GM12878 (cell line): Measurements from ENCODE around the gene EBF3. TPM values are rescaled to one million over a fixed set of nuclear protein-coding genes. Genes with fewer than 3 reads are reported as not detected.

Experiments used
- ATAC-seq: fragments of 200-7000 bp; cut with Tn5 transposase; 3 replicates; pipeline ENCODE4 v1.9.1; 2020; ENCODE audit warnings: mild to moderate bottlenecking, moderate library complexity
- BruUV-seq: library from RNA; stranded (reverse); fragments of 400-500 nt; replicated peaks from 2 replicates; lab custom pipeline; 2021; lab: Mats Ljungman, UMichigan
- CTCF ChIA-PET: fragments of 300-600 bp; sonication (Branson Sonifier 250); formaldehyde crosslinking; extraction: SDS; loops from one replicate; lab custom pipeline; 2021; ENCODE audit warnings: inconsistent platforms; lab: Yijun Ruan, JAX
- POLR2A ChIA-PET: fragments of 350-600 bp; formaldehyde crosslinking; extraction: SDS; loops from one replicate; lab custom pipeline; 2021; ENCODE audit warnings: inconsistent platforms; lab: Charles Lee
- RAD21 ChIA-PET: fragments of 300-600 bp; sonication (Branson Sonifier 250); formaldehyde crosslinking; loops from one replicate; lab custom pipeline; 2023; ENCODE audit warnings: antibody characterized with exemption; ENCODE audit not compliant: unreplicated experiment; lab: Charles Lee
- SMC1A ChIA-PET: fragments of 300-600 bp; sonication (Branson Sonifier 250); formaldehyde crosslinking; loops from one replicate; lab custom pipeline; 2023; ENCODE audit not compliant: unreplicated experiment, uncharacterized antibody; lab: Charles Lee
- DNase-seq: peaks from one replicate; pipeline ENCODE4 v3.0.0-alpha.2; 2011; ENCODE audit warnings: low read depth, low spot score
- FAIRE-seq: peaks from 3 replicates; lab custom pipeline; 2011; peaks lifted over from hg19 to GRCh38; lab: Jason Lieb, UNC
- H2AFZ ChIP-seq: 2 replicates; pipeline ENCODE4 v1.6.0; 2011; ENCODE audit warnings: low read depth, low read length, control low read depth; ENCODE audit not compliant: control insufficient read depth
- H3K27ac ChIP-seq: 2 replicates; pipeline ENCODE4 v1.5.1; 2011; ENCODE audit warnings: control low read depth; ENCODE audit not compliant: control insufficient read depth, insufficient read depth
- H3K27me3 ChIP-seq, 2 experiments: replicated peaks in 1 of 2; 2 replicates each; pipeline versions ENCODE4 v1.6.0 to v1.6.1; 2011; ENCODE audit warnings: low read length in 1 of 2; ENCODE audit not compliant: control insufficient read depth in 2 of 2, insufficient read depth in 2 of 2
- H3K36me3 ChIP-seq, 2 experiments: 2 replicates each; pipeline ENCODE4 v1.5.1; 2011; ENCODE audit warnings: low read length in 1 of 2; ENCODE audit not compliant: control insufficient read depth in 2 of 2, insufficient read depth in 2 of 2
- H3K4me1 ChIP-seq: 2 replicates; pipeline ENCODE4 v1.6.1; 2011; ENCODE audit warnings: mild to moderate bottlenecking, low read length, moderate library complexity, mixed read lengths; ENCODE audit not compliant: control insufficient read depth, insufficient read depth
- H3K4me2 ChIP-seq: 2 replicates; pipeline ENCODE4 v1.6.0; 2011; ENCODE audit warnings: control low read depth; ENCODE audit not compliant: control insufficient read depth, insufficient read depth
- H3K4me3 ChIP-seq: fragments of 200-600 bp; sonication (generic); 2 replicates; pipeline ENCODE4 v1.5.1; 2016
- H3K79me2 ChIP-seq: 2 replicates; pipeline ENCODE4 v1.6.0; 2011; ENCODE audit warnings: low read length; ENCODE audit not compliant: control insufficient read depth, insufficient read depth
- H3K9ac ChIP-seq: 2 replicates; pipeline ENCODE4 v1.8.0; 2011; ENCODE audit warnings: low read length, control low read depth, mixed read lengths; ENCODE audit not compliant: control insufficient read depth, insufficient read depth
- H3K9me3 ChIP-seq: replicated peaks from 3 replicates; pipeline ENCODE4 v1.5.1; 2011; ENCODE audit warnings: mild to moderate bottlenecking, low read length; ENCODE audit not compliant: control insufficient read depth, insufficient read depth
- H4K20me1 ChIP-seq: 2 replicates; pipeline ENCODE4 v1.6.0; 2011; ENCODE audit not compliant: control insufficient read depth, insufficient read depth
- CREM ChIP-seq: IDR thresholded peaks from 2 replicates; pipeline ENCODE4 v1.6.1; 2014; ENCODE audit warnings: antibody characterized with exemption, low read depth
- IRF4 ChIP-seq: IDR thresholded peaks from 2 replicates; pipeline ENCODE4 v1.6.1; 2011; ENCODE audit warnings: low read depth, low read length
- MAX ChIP-seq: IDR thresholded peaks from 2 replicates; pipeline ENCODE4 v1.6.1; 2012; ENCODE audit warnings: low read depth, low read length, improper control_type of control experiment
- MEF2B ChIP-seq: fragments of 450-650 bp; IDR thresholded peaks from 2 replicates; pipeline ENCODE4 v1.6.1; 2018; ENCODE audit warnings: mild to moderate bottlenecking, moderate library complexity; ENCODE audit not compliant: partially characterized antibody, poor library complexity, severe bottlenecking
- MTA3 ChIP-seq: IDR thresholded peaks from 2 replicates; pipeline ENCODE4 v1.6.1; 2012; ENCODE audit warnings: low read length, inconsistent platforms, borderline replicate concordance
- NBN ChIP-seq: fragments of 450-650 bp; IDR thresholded peaks from 2 replicates; pipeline ENCODE4 v1.6.1; 2016
- USF1 ChIP-seq: IDR thresholded peaks from 2 replicates; pipeline ENCODE4 v1.6.1; 2011; ENCODE audit warnings: borderline replicate concordance, low read depth, mild to moderate bottlenecking, moderate library complexity, mixed read lengths, low read length; ENCODE audit not compliant: insufficient read depth; ENCODE audit errors: extremely low read length
- ZBED1 ChIP-seq: IDR thresholded peaks from 2 replicates; pipeline ENCODE4 v1.6.1; 2016; ENCODE audit warnings: borderline replicate concordance
- ZNF274 ChIP-seq: IDR thresholded peaks from one replicate; pipeline ENCODE4 v1.8.0; 2011; ENCODE audit not compliant: insufficient read length, insufficient read depth
- WGBS: methylation state at CpG from one replicate; pipeline ENCODE4 v1.1.6; 2016; ENCODE audit warnings: low lambda C conversion rate; ENCODE audit not compliant: insufficient replicate concordance, insufficient coverage; ENCODE audit errors: missing lambda C conversion rate; 5-methylcytosine and 5-hydroxymethylcytosine counted together
- in situ Hi-C: fragments of 300-500 bp; cut with MboI; formaldehyde crosslinking; loops from 9 replicates; pipeline ENCODE4 v1.14.3; 2018; ENCODE audit warnings: mixed read lengths
- intact Hi-C: fragments of 100-400 bp; cut with micrococcal nuclease; formaldehyde crosslinking; loops from one replicate; pipeline ENCODE4 v1.14.2; 2022; ENCODE audit not compliant: unreplicated experiment
- polyA plus RNA-seq, 11 experiments: library from polyadenylated mRNA; depleted of rRNA in 4 of 11; unstranded in 6 of 11; stranded (reverse) in 5 of 11; fragments of >200 nt; fragmentation: Nextera tagmentation in 4 of 11; fragmentation: Illumina TruSeq in 1 of 11; extraction: Ambion mirVana in 4 of 11; extraction: Trizol in 1 of 11; gene quantifications; 1 replicate in 1 of 11; 2 replicates in 10 of 11; pipeline versions ENCODE4 v1.2.1 to v1.2.3, GENCODE V29; 2011 to 2016; ENCODE audit warnings: inconsistent platforms in 2 of 11, missing spikeins in 2 of 11, low read depth in 1 of 11
- total RNA-seq, 4 experiments: library from RNA; depleted of rRNA in 3 of 4; stranded (reverse); fragments of >200 nt in 3 of 4; fragmentation: Illumina TruSeq in 1 of 4; extraction: Trizol in 1 of 4; gene quantifications; 2 replicates each; pipeline versions ENCODE4 v1.2.1 to v1.2.3, GENCODE V29; 2013 to 2021
- TF ChIP-seq, protein P1 (sequence below): fragments of 450-650 bp; IDR thresholded peaks from 2 replicates; pipeline ENCODE4 v1.6.1; 2017; ENCODE audit warnings: antibody characterized with exemption, mild to moderate bottlenecking, moderate library complexity

The EBF3 gene
- total and polyA plus RNA-seq, 10 of the 15 experiments (the other 5 are each of a cell fraction or from before 2014, with no cell fraction given), result not detected

DNA sequence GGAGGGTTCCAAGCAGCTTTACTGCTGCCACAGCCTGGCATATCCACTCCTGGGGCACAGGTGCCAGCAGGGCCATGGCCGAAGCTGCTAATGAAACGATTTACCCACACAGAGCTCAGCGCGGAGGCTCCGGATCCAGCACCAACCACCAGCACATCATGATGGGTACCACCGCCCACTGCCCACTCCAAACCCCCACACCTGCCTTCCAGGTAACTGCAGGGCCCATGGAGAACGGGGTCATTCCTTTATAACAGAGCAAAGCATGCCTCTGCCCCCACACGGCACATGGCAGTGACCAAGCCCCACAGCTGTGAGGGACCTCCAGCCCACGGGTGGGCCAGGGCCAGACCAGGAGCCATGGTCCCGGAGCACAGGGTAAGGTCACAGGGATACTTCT lies 53.2 kb downstream of the EBF3 start:
- Histone ChIP-seq H3K4me1 (no peaks in the 10 kb centered on the region), H3K27me3 (no peaks in the 10 kb centered on the region), H3K36me3 (no peaks in the 10 kb centered on the region), H3K27ac (no peak overlapping the region), H3K4me3 (no peak overlapping the region), H4K20me1 (no peaks in the 10 kb centered on the region), H3K79me2 (no peaks in the 10 kb centered on the region), H2AFZ (no peak overlapping the region), H3K9ac (no peak overlapping the region), H3K9me3 (no peaks in the 10 kb centered on the region), H3K4me2 (no peak overlapping the region)
- WGBS, result 69% methylated on average over 8 of the region's 10 CpGs
- CTCF ChIA-PET, result no interaction called here
- in situ Hi-C loops, result no loop called here
- intact Hi-C loops, result no loop called here
- ATAC-seq (no peak), FAIRE-seq (no peak), DNase-seq (no peak)
- SMC1A ChIA-PET, result no interaction called here
- POLR2A ChIA-PET, result no interaction called here
- TF ChIP-seq USF1, result peak; percentile 27
- TF ChIP-seq MEF2B, result no peak
- no peak for TF ChIP-seq MAX
- no peak for TF ChIP-seq NBN
- BruUV-seq, result no TSS peak
- RAD21 ChIA-PET, result no interaction called here

DNA sequence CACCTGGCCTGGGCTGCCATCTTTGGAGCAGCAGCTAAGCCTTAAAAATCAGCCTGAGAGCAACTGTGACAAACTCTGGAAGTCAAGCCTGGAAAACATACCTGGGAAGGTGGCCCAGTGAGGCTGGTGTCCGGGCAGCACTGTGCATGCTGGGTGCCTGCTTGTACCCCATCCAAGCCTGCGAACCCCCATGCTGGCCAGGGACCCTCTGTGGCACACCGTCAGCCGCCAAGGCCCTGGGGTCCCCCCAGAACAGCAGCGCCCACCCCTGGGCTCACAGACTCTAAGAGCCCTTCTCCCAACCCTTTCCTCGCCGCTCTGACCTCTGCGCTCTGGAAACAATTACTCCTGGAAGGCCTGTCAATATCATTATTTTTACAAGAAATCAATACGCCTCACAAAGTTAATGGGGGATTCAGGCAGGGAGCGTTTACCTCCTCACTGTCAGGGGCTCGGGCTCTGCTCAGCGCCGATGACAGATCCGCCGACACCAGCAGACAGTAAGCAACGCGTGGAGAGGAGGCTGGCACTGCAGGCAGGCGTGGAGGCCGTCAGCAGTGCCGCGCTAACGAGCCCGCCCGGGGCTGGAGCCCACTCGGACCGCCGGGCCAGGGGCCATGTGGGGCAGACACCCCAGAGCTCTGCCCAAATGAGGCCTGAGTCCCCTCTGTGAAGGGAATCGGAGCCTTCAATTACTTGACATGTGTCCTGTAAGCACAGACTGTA lies 54.4 kb downstream of the EBF3 start:
- Histone ChIP-seq H3K79me2 (no peaks in the 10 kb centered on the region), H3K4me3 (no peak overlapping the region), H3K9ac (no peak overlapping the region), H3K27me3 (no peaks in the 10 kb centered on the region), H2AFZ (no peak overlapping the region), H3K27ac (no peak overlapping the region), H3K36me3 (no peaks in the 10 kb centered on the region), H3K9me3 (no peaks in the 10 kb centered on the region), H4K20me1 (no peaks in the 10 kb centered on the region), H3K4me2 (no peak overlapping the region), H3K4me1 (no peaks in the 10 kb centered on the region)
- in situ Hi-C loops (no loop called here), intact Hi-C loops (no loop called here)
- no peak for DNase-seq
- no peak for ATAC-seq
- no TSS peak for BruUV-seq
- 51% methylated on average over 25 of the region's 28 CpGs for WGBS
- no peak for FAIRE-seq
- POLR2A ChIA-PET, result no interaction called here
- SMC1A ChIA-PET, result no interaction called here
- RAD21 ChIA-PET, result no interaction called here
- CTCF ChIA-PET, result no interaction called here
- TF ChIP-seq MTA3 (no peak), IRF4 (no peak), ZBED1 (no peak), ZNF274 (no peak), CREM (no peak)
- TF ChIP-seq, protein P1, sequence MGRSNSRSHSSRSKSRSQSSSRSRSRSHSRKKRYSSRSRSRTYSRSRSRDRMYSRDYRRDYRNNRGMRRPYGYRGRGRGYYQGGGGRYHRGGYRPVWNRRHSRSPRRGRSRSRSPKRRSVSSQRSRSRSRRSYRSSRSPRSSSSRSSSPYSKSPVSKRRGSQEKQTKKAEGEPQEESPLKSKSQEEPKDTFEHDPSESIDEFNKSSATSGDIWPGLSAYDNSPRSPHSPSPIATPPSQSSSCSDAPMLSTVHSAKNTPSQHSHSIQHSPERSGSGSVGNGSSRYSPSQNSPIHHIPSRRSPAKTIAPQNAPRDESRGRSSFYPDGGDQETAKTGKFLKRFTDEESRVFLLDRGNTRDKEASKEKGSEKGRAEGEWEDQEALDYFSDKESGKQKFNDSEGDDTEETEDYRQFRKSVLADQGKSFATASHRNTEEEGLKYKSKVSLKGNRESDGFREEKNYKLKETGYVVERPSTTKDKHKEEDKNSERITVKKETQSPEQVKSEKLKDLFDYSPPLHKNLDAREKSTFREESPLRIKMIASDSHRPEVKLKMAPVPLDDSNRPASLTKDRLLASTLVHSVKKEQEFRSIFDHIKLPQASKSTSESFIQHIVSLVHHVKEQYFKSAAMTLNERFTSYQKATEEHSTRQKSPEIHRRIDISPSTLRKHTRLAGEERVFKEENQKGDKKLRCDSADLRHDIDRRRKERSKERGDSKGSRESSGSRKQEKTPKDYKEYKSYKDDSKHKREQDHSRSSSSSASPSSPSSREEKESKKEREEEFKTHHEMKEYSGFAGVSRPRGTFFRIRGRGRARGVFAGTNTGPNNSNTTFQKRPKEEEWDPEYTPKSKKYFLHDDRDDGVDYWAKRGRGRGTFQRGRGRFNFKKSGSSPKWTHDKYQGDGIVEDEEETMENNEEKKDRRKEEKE, result no peak
